GM21367 (cell line): Measurements from ENCODE around the gene OR8B12.

Source experiments
- ATAC-seq: cut with Tn5 transposase; IDR thresholded peaks from one replicate; pipeline ENCODE4 v1.9.1; 2021; ENCODE audit not compliant: unreplicated experiment

Gene OR8B12, protein sequence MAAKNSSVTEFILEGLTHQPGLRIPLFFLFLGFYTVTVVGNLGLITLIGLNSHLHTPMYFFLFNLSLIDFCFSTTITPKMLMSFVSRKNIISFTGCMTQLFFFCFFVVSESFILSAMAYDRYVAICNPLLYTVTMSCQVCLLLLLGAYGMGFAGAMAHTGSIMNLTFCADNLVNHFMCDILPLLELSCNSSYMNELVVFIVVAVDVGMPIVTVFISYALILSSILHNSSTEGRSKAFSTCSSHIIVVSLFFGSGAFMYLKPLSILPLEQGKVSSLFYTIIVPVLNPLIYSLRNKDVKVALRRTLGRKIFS

DNA sequence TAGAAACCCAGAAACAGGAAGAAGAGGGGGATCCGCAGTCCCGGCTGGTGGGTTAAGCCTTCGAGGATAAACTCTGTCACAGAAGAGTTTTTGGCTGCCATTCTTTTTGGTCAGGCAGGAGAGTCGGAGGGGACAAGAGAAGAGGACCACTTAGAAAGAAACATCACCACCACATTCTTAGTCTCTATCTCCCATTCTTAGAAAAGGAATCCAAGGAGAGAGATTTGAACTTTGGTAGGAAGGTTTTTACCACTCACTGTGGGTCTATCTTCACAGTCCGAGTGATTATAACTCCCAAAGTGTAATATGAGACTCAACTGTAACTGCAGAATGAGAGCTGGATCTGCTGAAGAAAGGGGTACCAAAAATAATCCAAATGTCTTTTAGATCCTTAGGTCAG is at the start of gene OR8B12:
Gene OR8B12 (minus strand): TSS at position 101 of the 400 bp plus-strand sequence. CDS start 0 bp downstream, at position 101.
- no peak for ATAC-seq

DNA sequence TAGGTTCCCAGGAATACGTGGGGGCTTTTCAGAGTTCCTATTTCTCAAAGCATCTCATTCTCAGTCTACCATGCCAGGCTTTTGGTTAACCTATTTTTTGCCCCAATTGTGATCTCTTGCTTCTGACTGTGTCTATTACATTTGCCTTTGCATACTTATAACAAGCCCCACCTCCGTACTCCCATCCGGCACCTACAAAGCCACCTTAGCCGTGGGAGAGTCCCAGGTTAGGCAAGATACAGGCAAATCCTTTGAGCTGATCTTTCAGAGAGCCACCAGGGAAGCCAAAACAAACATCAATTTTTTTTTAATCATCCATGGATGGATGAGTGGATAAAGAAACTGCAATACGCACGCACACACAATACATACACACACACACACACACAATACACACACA is 49.2 kb upstream of the OR8B12 start:
- ATAC-seq = no peak

DNA sequence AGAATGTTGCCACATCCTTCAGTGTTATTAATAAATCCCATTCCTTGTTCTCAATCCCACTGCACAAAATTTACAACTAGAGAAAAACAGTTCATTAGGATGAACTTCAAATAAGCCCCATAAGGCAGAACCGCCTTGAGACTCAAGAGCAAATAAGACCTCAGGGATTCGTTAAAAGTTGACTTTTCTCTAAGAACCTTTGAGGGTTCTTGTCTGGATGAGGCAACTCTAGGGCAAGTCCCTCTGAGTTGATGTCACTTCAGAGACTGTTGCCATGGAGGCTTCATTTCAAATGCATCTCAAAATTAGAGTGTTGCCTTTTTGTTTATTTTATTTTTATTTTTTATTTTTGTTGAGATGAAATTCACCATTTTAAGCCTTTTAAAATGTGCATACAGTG is 48.0 kb upstream of the OR8B12 start:
- no peak for ATAC-seq

DNA sequence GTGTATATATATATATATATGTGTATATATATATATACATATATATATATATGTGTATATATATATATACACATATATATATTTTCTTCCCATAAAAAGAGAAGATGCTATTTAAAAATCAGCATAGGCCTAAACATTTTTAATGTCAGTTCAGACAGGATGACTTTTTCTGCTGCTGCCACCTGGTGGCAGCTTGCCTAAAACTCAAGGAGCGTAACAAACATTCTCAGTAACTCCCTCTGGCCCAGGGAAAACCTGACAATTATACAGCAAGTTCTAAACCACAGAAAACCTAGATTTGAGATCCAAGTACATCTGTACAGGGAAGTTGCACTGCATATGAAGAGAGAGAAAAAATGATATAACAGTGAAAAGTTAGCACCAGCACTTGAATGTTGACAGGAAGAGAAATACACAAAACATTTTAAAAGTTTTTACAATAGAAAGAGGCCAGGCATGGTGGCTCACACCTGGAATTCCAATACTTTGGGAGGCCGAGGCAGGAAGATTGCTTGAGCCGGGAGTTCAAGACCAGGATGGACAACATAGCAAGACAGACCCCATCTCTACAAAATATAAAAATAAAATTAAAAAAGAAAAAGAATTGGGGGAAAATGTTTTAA is 42.9 kb upstream of the OR8B12 start:
- ATAC-seq = peak; percentile 77

DNA sequence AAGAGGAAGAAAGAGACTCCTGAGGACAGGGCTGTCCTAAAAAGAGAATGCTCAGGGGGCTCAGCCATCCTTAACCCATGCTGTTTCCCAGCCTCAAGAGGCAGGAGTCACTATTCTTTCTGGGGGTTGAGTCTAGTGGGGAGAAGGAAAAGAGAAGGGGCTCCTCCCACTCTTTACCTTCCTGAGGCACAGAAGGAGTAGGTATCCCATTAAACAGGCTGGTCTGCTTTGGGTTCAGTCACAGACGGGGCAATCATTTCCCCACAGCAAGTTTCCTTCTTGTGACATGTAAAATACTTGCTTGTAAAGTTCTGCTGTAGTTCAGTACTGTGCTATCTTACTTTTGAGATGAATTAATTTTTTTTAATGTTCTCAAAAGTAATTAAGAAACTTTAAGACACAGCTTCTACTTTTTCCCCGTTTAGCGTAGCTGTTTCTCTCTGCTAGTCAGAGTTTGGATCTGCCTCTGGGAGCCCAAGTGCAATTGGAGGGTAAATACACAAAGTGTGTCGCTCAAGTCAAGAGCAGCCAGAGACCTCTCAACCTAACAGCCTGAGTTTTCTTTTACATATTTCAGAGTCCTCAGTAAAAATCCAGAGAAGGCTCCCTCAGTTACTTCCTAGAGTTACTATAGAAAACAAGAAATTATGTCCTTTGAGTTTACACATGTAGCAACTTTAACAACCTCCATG is 41.4 kb upstream of the OR8B12 start:
- ATAC-seq = no peak

DNA sequence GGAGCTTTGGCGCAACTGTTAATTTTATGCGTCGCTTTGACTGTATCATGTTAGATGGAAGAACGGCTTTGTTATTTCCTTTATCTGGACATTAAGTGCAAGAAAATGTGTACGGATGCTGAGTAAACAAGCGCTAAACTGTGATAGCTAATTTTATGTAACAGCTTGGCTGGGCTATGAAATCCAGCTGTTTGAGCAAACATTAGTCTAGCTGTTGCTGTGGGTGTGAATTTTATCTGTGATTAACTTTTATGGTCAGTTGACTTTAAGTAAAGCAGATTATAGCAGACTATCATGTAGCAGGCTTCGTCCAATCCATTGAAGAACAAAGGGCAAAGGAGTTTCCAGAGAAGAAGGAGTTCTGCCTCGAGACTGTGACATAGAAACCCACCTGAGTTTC is 40.3 kb upstream of the OR8B12 start:
- no peak for ATAC-seq

DNA sequence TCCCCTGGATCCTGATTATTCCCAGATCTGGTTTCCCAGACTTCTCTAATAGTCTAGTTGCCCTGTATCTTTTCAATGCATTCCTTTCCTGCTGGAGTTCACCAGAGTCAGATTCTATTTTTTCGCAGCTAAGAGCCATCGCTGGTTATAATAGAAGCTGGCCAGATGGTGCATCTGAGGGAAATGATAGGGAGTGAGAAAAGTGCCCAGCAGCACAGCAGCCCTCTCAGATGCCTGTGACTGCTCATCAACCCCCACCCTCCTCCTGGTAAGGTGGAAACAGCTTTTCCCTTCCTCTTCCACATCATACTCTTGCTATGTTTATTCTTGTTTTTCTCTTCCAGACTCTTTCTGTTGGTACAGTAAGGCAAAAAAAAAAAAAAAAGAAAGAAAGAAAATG is 39.1 kb upstream of the OR8B12 start:
- no peak for ATAC-seq

DNA sequence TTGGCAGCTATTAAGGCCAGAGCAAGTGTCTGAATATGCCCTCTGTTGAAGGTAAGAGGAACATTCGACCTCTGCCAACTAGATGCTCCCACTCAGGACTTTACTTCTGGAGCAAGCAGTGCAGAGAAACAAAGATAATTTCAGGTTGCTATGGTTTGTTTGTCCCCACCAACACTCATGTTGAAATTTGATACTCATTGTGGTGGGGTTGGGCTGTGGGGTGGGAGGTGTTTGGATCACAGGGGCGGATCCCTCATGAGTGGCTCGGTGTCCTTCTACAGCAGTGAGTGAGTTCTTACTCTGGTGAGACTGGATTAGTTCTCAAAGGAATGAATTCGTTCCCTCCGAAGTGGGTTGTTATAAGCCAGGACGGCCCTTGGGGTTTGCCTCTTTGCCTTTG is 38.4 kb upstream of the OR8B12 start:
- ATAC-seq = no peak

DNA sequence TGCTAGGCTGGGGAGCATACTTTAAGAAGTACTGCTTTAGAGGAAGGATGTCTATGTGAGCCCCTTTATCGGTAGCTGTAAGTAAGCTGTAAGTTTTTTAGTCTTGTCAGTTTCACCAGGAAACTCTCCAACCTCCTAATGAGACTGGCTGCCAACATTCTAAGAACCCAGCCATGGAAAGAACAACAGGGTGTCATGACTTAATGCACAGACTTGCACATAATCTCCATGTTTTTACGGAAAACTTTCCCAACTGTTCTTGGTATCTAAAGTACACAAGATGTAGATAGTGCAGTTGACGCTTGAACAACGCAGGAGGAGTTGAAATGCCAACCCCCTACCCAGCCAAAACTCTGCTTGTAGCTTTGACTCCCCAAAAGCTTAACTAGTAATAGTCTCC is 35.3 kb upstream of the OR8B12 start:
- no peak for ATAC-seq

DNA sequence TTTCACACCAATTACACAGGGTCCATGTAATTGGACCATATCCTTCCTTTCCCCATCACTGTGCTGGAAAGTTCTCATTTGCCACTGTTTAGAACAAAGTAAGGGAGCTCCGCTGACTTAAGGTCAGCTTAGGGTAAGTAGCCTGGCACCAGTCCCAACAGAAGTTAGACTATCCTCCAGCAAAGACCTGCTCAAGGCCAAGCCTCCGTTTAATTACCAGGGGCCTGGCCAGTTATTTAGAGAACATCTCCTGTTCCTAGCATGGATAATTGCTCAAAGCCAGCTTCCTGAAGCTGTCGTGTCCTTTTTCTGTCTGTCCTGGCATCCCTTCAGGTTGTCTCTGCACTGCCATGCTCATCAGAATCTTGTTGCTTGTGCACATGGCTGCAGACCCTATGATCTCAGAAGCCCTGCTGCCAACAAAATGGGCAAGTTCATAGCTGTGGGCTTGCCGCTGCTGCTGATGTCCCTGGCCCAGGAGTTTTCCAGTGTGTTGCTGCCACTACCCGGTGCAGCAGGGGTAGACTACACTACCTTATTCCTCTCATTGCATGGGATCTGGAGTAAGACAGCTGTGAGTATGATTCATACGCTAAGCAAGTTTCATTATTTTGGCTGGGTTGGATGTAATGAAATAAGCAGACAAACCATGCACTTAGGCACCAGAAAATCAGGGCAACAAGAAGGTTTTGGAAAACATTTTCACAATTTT is 34.4 kb upstream of the OR8B12 start:
- no peak for ATAC-seq

DNA sequence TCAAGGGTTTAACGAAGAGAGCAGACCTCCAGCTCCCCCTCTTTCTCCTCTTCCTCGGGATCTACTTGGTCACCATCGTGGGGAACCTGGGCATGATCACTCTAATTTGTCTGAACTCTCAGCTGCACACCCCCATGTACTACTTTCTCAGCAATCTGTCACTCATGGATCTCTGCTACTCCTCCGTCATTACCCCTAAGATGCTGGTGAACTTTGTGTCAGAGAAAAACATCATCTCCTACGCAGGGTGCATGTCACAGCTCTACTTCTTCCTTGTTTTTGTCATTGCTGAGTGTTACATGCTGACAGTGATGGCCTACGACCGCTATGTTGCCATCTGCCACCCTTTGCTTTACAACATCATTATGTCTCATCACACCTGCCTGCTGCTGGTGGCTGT is 26.7 kb upstream of the OR8B12 start:
- no peak for ATAC-seq

DNA sequence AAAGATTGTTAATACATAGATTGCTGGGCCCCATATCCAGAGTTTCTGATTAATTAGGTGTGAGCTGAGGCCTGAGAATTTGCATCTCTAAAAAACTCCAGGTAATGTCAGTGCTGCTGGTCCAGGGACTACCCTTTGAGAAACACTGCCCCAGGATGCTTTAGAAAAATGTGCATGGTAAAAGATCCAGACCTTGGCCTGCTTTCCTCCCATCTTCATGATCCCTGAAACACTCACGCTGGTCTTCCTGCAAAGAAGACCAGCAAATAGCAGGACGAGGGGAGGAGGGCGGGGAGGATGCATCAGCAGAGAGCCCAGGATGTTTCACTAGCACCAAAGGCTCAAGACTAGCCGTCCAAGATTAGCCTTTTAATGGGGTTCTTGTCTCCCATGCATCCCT is 26.2 kb upstream of the OR8B12 start, which contains the start of gene OR8A1:
Gene OR8A1 (plus strand): TSS at position 301 of the 400 bp plus-strand sequence. CDS start 123 bp downstream, outside the sequence.
- no peak for ATAC-seq

DNA sequence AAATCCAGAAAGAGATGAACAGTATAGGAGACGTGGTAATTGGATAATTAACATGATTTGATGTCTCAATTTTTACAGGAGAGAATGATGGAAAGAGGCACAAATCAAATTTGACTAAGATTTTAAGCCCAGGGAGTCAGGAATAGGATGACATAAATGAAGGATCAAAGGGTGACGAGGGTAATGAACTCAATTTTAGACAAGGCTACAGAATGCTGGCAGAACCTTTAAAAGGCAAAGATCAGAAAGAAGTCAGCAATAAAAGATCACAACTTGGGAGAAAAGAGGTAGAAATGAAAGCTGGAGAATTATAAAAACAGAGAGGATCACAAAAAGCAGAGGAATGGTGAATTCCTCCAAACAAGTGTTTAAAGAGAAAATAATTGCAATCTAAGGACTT is 13.4 kb upstream of the OR8B12 start:
- no peak for ATAC-seq

DNA sequence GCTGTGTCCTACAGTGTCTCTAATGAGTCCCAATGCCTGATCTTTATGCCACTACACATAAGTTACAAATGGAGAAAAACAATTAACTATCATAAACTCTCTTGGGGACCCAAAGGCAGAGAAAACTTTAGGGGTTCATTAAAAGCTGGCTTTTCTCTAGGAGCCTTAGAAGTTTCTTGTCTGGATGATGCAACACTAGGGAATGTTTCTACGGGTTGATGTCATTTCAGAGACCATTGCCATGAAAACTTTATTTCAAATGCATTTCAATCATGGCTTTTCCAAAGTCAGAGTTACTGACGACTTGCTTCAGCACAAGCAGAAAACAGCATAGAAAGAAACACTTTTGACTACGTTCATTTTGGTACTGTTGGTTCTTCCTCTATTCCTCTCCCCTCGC is 8.5 kb upstream of the OR8B12 start:
- no peak for ATAC-seq

DNA sequence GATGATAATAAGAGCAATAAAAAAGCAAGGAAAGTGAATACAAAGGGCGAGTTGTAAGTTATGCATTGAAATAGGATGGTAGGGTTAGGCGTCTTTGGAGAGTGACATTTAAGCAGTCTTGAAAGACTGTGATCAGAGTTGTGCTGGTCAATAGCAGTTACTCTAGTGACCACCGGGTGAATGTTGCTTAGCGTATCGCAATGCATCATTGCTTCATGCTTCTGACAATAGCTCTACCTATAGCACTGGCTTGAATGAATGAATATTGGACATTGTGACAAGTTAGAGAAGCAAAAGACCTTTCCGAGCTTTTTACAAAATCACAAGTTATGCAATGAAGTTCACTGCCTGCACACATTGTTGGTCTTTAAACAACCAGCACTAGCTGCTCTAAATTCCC is 7.7 kb upstream of the OR8B12 start:
- ATAC-seq = no peak

DNA sequence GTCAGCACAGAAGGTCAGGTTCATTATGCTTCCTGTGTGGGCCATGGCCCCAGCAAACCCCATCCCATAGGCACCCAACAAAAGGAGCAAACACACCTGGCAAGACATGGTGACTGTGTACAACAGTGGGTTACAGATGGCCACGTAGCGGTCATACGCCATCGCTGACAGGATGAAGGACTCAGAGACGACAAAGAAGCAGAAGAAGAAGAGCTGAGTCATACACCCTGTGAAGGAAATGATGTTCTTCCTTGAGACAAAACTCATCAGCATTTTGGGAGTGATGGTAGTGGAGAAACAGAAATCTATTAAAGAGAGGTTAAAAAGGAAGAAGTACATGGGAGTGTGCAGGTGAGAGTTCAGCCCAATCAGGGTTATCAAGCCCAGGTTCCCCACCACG is 309 bp downstream of the OR8B12 start:
- no peak for ATAC-seq

DNA sequence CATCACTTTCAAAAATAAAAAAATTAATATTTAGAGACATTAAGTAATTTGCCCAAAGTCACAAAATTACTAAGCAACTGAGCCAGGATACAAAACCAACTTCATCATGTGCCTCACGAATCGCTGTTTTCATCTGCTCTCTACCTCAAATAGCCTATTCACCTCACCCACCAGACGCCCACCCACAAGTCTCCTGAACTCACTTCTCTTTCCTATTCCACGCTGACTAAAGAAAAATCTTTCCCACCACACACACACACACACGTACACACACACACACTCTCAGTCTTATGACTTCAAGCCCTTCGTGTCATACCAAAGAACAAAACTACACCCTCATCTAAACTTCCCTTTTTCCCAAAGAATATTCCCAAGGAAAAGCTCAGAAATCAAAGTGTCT is 2.2 kb downstream of the OR8B12 start:
- no peak for ATAC-seq

DNA sequence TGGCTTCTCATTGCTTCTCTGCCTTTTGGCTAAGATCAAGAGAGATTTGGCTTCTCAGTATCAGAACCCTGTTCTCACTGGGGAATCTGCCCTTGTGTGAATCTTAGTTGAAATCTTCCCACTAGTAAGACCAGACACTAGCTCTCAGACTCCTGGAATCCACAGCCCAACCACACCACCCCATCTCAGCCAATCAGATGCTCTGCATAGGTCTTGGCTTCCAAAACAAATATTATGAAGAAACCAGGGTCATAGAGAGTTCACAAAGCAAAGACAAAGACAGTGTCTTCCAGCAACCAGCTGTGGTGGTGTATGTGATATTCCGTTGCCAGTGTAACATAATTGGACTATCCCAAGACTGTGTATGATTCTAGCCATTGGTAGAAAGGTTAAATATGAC is 5.4 kb downstream of the OR8B12 start:
- ATAC-seq = no peak

DNA sequence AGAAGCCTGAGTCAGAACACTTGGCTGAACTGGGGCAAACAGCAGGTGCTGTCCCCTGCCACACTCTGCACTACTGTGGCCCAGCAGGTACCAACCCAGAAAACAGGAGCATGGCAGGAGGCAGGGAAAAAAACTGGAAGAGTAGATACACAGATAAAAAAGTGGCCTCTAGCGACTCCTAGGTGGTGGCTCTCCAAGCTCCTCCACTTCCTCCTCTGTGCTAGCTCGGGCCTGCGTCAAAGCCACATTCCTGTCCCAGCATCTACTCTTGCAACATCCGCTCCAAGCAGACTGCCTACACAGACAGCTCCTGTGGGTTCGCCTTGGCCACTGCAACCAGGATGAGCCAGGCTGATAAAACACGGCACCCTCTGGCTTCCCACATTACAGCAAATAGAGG is 6.9 kb downstream of the OR8B12 start:
- ATAC-seq = no peak

DNA sequence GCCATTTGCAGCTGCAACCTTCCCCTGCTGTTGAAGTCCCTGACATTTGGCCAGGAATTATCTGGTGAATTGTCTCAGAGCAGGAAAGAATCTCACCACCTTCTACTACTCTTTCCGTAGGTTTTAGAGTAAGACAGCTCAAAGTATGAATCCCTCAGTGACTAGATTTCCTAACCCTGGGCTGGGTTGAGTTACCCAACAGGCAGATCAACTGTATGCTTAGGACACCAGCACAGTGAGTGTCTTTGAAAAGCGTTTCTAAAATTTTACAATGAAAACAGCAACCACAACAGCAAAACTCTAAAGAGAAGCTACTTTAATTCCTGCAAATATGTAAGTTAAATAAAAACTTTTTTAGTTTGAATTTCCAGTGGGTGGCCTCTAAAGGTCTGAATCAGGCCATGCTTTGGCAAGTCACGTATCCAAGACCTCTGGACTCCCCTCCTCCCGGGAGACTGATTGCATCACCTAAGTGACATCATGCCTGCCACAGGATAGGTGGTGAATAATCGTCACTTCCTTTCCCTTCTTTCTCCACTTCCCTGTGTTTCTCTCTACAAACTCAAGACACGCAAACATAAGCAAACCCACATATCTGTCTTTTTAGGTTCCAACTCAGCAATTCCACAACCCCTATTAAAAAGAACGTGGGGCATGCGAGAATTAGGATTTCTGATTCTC is 7.8 kb downstream of the OR8B12 start:
- ATAC-seq = no peak

DNA sequence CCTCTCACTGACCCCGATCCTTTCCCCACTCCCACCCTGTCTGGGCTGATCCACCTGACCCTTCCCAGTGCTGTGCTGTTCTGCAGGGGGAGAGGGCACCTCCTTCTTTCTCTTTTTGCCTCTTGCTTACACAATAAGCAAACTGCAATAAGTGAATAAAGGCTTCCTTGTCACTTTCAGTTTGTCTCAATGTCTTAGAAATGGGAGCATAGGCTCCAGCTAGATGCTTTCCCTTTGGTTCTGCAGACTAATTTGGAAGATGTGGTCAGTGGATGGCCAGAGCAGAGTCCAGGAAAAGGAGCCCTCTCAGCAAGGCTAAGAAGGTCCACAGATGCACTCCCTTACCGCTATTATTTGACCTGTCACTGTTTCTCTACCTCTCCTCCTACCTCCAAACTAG is 9.4 kb downstream of the OR8B12 start:
- ATAC-seq = no peak
